Caki2 (cell line): Measurements from ENCODE around the gene SPANXN3. TPM values are rescaled to one million over a fixed set of nuclear protein-coding genes. Genes with fewer than 3 reads are reported as not detected.
"Not testable (repeated sequence)": the region's sequence is repeated elsewhere in the genome, so short reads cannot be mapped to it uniquely, and the experiment has no call there.

Experiments
- DNase-seq: peaks from one replicate; pipeline ENCODE4 v3.0.0-alpha.2; 2015; ENCODE audit warnings: low read depth
- in situ Hi-C: cut with HindIII; loops from 2 replicates; pipeline ENCODE4 v1.10.0; 2016; ENCODE audit warnings: low sequenced_read_pairs, low pct_unique_long_range_greater_than_20kb, mixed read lengths
- total RNA-seq: library from RNA; depleted of rRNA; stranded (reverse); fragments of >200 nt; shearing (Covaris generic); gene quantifications from 2 replicates; pipeline ENCODE4 v1.2.3, GENCODE V29; 2014; ENCODE audit warnings: low replicate concordance; rRNA removed

SPANXN3 gene, protein sequence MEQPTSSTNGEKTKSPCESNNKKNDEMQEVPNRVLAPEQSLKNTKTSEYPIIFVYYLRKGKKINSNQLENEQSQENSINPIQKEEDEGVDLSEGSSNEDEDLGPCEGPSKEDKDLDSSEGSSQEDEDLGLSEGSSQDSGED
- not detected in 2 replicates for total RNA-seq

DNA sequence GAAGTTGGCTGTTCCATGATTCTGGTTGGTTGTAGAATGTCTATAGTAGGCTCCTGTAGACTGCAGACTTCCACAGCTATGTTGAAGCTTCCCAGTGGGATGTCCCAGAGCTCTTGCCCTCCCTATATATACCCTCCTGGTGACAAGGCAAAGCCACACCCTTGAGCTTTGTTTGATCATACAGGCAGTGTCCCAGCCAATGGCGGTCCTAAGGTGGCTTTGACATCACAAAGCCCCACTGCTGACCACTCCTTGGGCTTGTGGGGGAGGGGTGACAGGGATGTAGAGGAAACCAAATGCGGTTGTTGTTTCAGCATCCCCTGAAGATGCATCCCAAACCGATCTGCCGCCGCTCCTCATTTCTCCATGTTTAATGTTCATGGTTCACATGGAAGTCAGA, at the start of gene SPANXN3:
SPANXN3 (minus strand) TSS at position 101 of the 400 bp plus-strand sequence; CDS start at position 17, 84 bp downstream.
- in situ Hi-C loops, DNase-seq: not testable (repeated sequence)

- in situ Hi-C loops, result no loop called here
- no peak for DNase-seq
Observed at GRCh38 chrX:143536176-143536575, 18.9 kb upstream of the SPANXN3 start.

DNA sequence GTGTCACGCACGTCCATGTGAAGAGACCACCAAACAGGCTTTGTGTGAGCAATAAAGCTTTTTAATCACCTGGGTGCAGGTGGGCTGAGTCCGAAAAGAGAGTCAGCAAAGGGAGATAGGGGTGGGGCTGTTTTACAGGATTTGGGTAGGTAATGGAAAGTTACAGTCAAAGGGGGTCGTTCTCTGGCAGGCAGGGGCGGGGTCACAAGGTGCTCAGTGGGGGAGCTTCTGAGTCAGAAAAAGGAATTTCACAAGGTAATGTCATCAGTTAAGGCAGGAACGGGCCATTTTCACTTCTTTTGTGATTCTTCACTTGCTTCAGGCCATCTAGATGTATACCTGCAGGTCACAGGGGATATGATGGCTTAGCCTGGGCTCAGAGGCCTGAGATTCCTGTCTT, 15.1 kb downstream of the SPANXN3 start:
- in situ Hi-C loops, DNase-seq: not testable (repeated sequence)

GRCh38 chrX:143500751-143501150, 16.5 kb downstream of the SPANXN3 start:
- in situ Hi-C loops, result no loop called here
- no peak for DNase-seq

DNA sequence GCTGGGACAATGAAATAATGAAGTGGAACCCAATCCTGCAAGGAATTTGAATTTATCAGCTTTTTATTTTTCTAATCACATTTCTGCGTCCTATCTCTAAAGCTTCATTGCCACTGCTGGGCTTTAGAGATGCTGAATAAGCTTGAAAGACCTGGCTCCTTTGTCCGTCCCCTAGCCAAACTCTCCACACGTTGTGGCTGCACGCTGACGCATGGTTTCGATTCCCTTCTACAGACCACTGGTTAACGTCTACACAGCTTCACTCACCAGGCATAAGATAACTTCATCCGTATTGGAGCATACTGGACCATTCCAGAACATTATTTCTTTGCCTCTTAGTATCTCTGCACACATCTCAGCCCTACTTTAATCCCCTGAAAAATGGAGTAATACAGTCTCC, 31.2 kb downstream of the SPANXN3 start:
- no peak for DNase-seq
- in situ Hi-C loops, result no loop called here

DNA sequence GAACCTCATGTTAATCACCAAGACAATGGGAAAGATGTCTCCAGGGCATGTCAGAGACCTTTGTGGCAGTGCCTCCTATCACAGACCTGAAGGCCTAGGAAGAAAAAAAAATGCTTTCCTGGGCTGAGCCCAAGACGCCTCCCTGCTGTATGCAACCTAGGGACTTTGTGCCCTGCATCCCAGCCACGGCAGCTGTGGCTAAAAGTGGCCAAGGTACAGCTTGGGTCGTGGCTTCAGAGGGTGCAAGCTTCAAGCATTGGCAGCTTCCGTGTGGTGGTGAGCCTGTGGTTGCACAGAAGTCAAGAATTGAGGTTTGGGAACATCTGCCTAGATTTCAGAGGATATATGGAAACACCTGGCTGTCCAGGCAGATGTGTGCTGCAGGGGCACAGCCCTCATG, 40.5 kb downstream of the SPANXN3 start:
- no peak for DNase-seq
- in situ Hi-C loops, result no loop called here

- in situ Hi-C loops, result no loop called here
- peak; percentile 66 for DNase-seq
Observed at GRCh38 chrX:143472347-143472938, 44.8 kb downstream of the SPANXN3 start.

- in situ Hi-C loops, result no loop called here
- no peak for DNase-seq
Observed at GRCh38 chrX:143466130-143466529, 51.1 kb downstream of the SPANXN3 start.

GRCh38 chrX:143462696-143463095, 54.6 kb downstream of the SPANXN3 start:
- DNase-seq, result no peak
- in situ Hi-C loops, result no loop called here

- in situ Hi-C loops, result no loop called here
Observed at GRCh38 chrX:143461606-143462005, 55.7 kb downstream of the SPANXN3 start.

More at GRCh38 chrX:143461606-143462005, 55.7 kb downstream of the SPANXN3 start:
- no peak for DNase-seq

Other genes with a start within 250 kb of the SPANXN3 start
- gene SLITRK4, start 118.6 kb upstream of the SPANXN3 start, total RNA-seq, result 1.6 and 2.3 TPM in 2 replicates
- not detected in 2 replicates for gene SPANXN2, start 203.3 kb upstream of the SPANXN3 start, total RNA-seq